HG03159 (cell line): ENCODE measurements around the gene SPOP.

ENCODE experiments used
- ATAC-seq: cut with Tn5 transposase; IDR thresholded peaks from one replicate; pipeline ENCODE4 v1.9.1; 2021; ENCODE audit warnings: mild to moderate bottlenecking, moderate library complexity; ENCODE audit not compliant: unreplicated experiment

SPOP gene

GRCh38 chr17:49618028-49618611 is 59.8 kb downstream of the SPOP start:
- no peak for ATAC-seq

- ATAC-seq, result no peak
Observed at GRCh38 chr17:49616601-49617131, 61.2 kb downstream of the SPOP start.

DNA sequence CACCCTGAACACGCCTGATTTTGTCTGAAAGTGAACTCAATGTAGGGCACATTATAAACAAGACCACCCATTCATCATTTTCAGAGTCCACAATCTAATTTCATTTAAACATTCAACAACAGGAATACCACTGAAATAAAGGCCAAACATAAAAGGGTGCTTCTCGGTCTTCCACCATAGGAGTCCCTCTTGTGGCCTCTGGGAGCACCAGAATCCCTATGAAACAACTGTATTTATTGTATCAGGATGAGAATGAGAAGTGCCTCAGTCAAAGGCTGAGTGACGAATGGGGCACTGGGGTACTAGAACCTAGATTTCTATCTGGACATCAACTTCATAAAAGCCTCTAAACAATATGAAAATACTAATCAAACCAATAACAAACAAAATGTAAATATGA is 61.8 kb downstream of the SPOP start:
- no peak for ATAC-seq

DNA sequence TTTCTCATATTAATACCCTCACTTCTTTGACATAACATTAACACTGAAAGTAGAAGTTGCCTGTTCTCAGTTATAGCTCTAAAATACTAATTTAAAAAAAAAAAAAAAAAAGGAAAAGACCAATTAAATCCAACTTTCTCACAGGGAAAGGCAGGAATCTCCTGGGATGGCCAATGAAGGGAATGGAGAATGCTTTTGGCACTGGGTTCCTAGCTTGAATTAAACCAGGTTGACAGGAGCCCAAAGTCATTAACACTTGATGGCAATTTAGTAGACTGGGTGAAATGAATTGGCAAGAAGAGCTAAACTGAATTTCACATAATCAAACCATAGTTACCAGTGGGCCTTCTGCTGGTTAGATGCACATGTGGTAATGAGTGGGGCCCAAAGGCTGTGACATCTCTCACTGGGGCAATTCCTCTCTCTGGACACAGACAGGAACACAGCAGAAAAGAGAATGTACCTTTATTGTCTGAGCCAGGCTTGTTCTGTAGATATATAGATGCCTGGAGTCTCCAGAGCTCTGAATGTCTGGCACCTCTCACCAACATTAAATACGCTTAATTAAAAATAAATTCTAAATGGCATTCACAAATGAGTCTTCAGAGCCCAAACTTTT is 64.6 kb downstream of the SPOP start:
- no peak for ATAC-seq

DNA sequence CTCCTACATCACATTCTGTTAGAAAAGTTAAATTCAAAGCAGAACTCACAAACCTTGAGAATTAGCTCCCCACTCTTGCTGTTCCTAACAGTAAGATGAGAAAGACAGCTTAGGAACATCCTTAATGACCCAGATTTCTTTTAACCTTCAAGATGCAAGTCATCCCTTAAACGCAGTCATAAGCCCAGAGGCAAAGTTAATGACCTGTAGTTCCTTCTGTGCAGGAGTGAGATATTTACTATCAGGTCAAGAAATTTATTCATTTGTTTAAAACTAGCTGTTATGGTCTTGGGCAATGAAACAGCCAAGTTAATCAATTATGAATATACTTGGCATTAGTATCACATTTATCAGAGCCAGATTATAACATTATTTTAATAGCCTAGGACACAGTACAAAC is 65.2 kb downstream of the SPOP start:
- ATAC-seq, result no peak

DNA sequence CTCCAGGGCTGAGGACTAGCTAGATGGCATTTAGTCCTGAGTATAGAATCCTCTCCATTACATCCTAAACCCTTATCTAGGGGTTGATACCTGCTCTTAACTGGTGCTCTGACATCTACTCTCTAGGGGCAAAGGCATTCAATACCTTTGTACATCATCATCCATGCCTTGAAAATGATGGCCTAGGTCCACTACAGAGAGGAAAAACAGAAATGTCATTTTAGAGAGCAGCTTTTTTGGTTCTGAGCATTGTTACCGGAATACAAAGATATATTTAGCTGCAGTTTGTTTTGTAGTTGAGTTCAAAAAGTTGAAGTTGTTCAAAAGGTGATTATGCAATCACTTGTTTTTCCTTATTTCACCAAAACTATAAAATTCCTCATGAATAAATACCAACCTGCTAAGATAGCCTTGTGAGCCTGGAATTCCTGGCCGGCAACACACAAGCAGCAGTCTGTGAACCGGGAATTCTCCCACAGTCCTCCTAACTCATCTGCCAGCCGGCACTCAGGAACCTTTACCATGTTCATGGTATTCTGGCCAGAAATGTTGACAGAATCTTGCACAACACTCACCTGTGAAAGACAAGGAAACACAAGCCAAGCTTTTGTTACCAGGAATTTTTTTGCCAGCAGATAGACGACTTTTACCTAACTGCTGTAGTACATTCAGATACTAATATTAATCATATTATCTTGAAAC is 66.9 kb downstream of the SPOP start:
- no peak for ATAC-seq

DNA sequence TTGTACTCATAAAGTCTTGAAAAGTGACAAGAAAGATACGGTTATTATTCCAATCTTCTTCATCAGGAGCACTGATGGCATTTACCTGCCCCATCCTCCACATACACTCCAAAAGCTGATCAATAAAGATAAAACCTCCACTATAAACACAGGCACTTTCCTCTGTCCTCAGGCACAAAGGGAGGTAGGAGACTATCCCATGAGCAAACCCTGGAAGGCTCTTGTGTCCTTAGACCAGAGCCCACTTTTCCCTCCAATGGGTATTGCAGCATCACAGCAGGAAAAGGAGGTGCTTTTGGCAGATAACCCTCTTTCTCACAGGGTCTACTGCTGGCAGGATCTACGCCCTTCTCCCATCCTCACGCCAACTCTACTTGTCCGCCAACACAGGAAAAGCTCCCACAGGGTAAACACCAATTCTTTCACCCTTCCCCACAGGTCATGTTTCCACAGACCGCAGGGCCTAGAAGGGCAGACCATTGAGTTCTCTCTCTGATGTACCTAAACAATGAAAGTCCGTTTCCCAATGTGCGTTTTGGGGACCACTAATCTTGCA is 73.5 kb downstream of the SPOP start:
- no peak for ATAC-seq

DNA sequence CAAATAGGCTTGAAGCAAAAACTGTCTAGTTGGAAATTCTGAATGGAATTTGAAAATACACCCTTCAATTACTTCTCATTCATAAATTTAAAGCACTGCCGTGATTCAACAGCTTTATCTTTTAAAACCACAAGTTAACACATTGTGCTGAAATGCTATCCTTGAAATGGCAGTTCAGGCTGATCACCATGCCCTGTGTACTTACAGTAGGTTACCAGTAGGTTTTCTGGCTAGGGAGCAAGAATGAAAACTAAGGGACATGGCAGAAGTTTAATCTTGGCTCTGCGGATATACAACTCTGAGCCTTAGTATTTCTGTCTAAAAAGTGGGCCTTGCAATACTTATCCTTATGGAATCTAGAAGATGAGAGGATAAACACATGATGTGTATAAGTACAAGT is 74.2 kb downstream of the SPOP start:
- ATAC-seq, result no peak

- ATAC-seq, result no peak
Observed at GRCh38 chr17:49603238-49603637, 74.7 kb downstream of the SPOP start.

DNA sequence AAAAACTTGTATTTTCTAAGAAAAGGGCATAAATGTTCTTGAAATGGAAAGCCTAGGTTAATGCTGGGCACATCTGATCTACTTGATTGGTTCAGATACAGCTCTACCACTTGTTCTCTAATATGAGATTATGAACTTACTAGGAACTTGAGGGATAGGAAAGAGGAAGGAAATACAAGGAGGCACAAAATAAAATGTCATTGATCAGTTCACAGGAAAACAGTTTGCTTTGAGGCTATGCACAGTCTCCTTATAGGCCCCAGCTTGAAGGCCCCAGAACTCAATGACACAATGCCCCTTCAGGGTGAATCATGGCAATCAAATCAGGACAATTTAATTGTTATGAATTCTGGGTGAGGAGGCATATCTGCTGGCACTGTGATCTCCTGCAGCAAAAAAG is 75.1 kb downstream of the SPOP start:
- ATAC-seq, result no peak

DNA sequence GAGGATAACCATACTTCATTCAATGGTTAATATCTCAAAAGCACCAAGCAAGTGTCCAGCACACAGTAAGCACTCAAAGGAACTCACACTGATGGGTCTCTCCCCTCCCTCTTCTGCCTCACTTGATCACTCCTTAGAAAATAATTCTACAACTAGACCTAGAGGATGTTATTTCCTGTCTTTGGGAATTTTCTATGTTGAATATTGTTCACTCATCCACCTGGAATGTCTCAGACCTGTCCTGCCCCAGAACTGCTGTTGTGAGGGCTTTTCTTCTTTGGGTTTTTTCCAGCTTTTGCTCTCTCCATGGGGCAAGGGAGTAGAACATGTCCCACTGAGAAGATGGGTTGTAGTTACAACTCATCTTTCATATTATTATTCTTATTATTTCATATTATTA is 76.9 kb downstream of the SPOP start:
- no peak for ATAC-seq

- no peak for ATAC-seq
Observed at GRCh38 chr17:49598918-49599317, 79.0 kb downstream of the SPOP start.

- no peak for ATAC-seq
Observed at GRCh38 chr17:49597928-49598655, 79.8 kb downstream of the SPOP start.

DNA sequence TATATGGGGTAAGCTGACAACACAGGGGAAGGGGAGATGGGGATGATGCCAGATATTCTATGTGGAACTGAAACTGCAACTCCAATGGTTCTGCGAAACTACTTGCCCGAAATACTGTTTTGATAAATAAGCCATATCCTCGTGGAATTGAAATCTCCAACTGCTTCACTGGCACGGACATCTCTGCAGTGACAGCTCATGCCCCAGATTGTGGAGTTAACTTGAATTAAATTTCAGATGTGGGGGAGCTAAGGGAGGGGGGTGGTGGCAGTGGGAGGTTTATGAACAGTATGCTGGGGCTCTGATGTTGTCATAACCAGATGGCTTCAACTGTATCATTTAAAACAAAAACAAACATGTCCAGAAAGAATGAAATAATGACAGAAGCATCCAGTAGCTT is 80.5 kb downstream of the SPOP start:
- ATAC-seq, result no peak

- ATAC-seq, result no peak
Observed at GRCh38 chr17:49596613-49597244, 81.2 kb downstream of the SPOP start.

GRCh38 chr17:49595980-49596379 is 81.9 kb downstream of the SPOP start:
- ATAC-seq, result no peak

DNA sequence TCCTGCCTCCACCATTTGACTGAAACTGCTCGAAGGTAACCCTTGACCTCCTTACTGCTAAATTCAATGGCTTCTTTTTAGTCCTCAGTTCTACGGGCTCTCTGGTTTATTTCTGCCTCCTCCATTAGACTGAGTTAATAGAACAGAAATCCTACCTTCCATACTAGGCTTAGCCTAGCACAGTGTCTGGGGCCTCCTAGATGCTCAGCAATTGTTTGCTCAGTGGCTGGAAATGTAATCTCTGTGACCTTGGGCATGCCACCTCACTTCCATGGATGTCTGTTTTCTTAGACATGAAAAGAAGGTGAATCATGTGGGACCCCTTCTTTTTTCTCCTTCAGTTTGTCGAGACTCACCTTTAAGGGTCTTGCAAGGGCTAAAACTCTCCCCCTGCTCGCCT is 82.6 kb downstream of the SPOP start:
- ATAC-seq, result no peak

GRCh38 chr17:49592263-49592662 is 85.6 kb downstream of the SPOP start:
- no peak for ATAC-seq

DNA sequence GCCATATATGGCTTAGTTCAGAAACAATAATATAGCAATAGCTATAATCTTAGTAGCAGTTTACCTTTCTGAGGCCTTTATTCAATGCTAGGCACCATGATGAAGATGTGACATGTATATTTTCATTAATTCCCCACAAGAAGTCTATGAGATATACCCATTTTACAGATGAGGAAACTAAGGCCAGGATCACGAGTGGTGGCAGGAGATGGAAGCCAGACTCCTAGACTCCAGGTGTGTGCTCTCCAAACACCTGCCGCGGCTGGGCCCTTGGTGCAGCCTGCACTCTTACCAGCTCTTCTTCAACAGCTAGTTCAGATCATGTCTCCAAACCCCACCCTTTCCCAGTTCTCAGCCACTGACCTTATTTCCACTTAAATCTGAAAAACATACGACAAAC is 87.0 kb downstream of the SPOP start:
- ATAC-seq, result no peak

- no peak for ATAC-seq
Observed at GRCh38 chr17:49589577-49589927, 88.3 kb downstream of the SPOP start.
